DOHH2 (cell line): ENCODE data around the gene BRD2.

ENCODE experiments used
- H3F3A ChIP-seq: fragments of 200-600 bp; sonication (generic), shearing (Covaris generic); 2 replicates; pipeline ENCODE4 v1.6.0; 2016; ENCODE audit warnings: antibody characterized with exemption, mild to moderate bottlenecking; ENCODE audit not compliant: control insufficient read depth, insufficient read depth
- H3K27ac ChIP-seq: fragments of 200-600 bp; sonication (generic); 2 replicates; pipeline ENCODE4 v1.5.1; 2014; ENCODE audit warnings: low read depth, mild to moderate bottlenecking, low read length, moderate library complexity
- H3K27me3 ChIP-seq: fragments of 200-600 bp; sonication (generic); 2 replicates; pipeline ENCODE4 v1.6.1; 2014; ENCODE audit warnings: mild to moderate bottlenecking, low read length, mixed read lengths; ENCODE audit not compliant: control insufficient read depth
- H3K36me3 ChIP-seq: fragments of 200-600 bp; sonication (generic); 2 replicates; pipeline ENCODE4 v1.6.1; 2014; ENCODE audit warnings: mild to moderate bottlenecking, low read length, moderate library complexity, mixed read lengths; ENCODE audit not compliant: control insufficient read depth
- H3K4me1 ChIP-seq: fragments of 200-600 bp; sonication (generic); 2 replicates; pipeline ENCODE4 v1.6.1; 2014; ENCODE audit warnings: mild to moderate bottlenecking, low read length, mixed read lengths; ENCODE audit not compliant: control insufficient read depth
- H3K4me2 ChIP-seq: fragments of 200-600 bp; sonication (generic); 2 replicates; pipeline ENCODE4 v1.6.0; 2014; ENCODE audit warnings: mild to moderate bottlenecking, low read length, moderate library complexity
- H3K4me3 ChIP-seq: fragments of 200-600 bp; sonication (generic); 2 replicates; pipeline ENCODE4 v1.5.1; 2014; ENCODE audit warnings: mild to moderate bottlenecking, low read length, mixed read lengths
- H3K79me2 ChIP-seq: fragments of 200-600 bp; sonication (generic); 2 replicates; pipeline ENCODE4 v1.6.1; 2014; ENCODE audit warnings: mild to moderate bottlenecking, low read length, mixed read lengths; ENCODE audit not compliant: control insufficient read depth
- H3K9me2 ChIP-seq: fragments of 200-600 bp; sonication (generic); replicated peaks from 2 replicates; pipeline ENCODE4 v1.6.1; 2014; ENCODE audit warnings: mild to moderate bottlenecking, low read length, mixed read lengths; ENCODE audit not compliant: control insufficient read depth
- H3K9me3 ChIP-seq: fragments of 200-600 bp; sonication (generic); 2 replicates; pipeline ENCODE4 v1.6.1; 2014; ENCODE audit warnings: antibody characterized with exemption, low read length, mixed read lengths; ENCODE audit not compliant: control insufficient read depth, insufficient read depth
- H4K20me1 ChIP-seq: fragments of 200-600 bp; sonication (generic); 2 replicates; pipeline ENCODE4 v1.6.0; 2014; ENCODE audit warnings: low read depth, mild to moderate bottlenecking, antibody characterized with exemption, low read length, moderate library complexity; ENCODE audit not compliant: control insufficient read depth, insufficient read depth
- CTCF ChIP-seq: fragments of 200-600 bp; sonication (generic); IDR thresholded peaks from one replicate; pipeline ENCODE4 v1.5.1; 2014; ENCODE audit warnings: antibody characterized with exemption, mild to moderate bottlenecking, low read depth, low read length; ENCODE audit not compliant: poor library complexity, severe bottlenecking
- EZH2phosphoT487 ChIP-seq: fragments of 200-600 bp; sonication (generic); IDR thresholded peaks from 2 replicates; pipeline ENCODE4 v1.6.1; 2017; ENCODE audit warnings: borderline replicate concordance, mild to moderate bottlenecking, antibody characterized with exemption, low read length, moderate library complexity, mixed read lengths

BRD2 gene

GRCh38 chr6:32993363-32993973, 25.1 kb downstream of the BRD2 start:
- H3F3A ChIP-seq: no peaks in the 10 kb centered on the region
- H3K27me3 ChIP-seq: peaks cover 8% of the 10 kb centered on the region; the same call in 1 of the 2 replicates
- H3K27ac ChIP-seq: no peak overlapping the region
- H4K20me1 ChIP-seq: no peaks in the 10 kb centered on the region
- peaks cover under 1% of the 10 kb centered on the region; the same call in 1 of the 2 replicates for H3K4me1 ChIP-seq
- H3K4me3 ChIP-seq: no peak overlapping the region
- TF ChIP-seq CTCF: no peak
- TF ChIP-seq EZH2phosphoT487: no peak
- H3K79me2 ChIP-seq: no peaks in the 10 kb centered on the region
- H3K9me3 ChIP-seq: no peaks in the 10 kb centered on the region
- H3K36me3 ChIP-seq: no peaks in the 10 kb centered on the region
- no peaks in the 10 kb centered on the region for H3K9me2 ChIP-seq
- no peak overlapping the region for H3K4me2 ChIP-seq

- Histone ChIP-seq H3K79me2 (no peaks in the 10 kb centered on the region), H3K4me1 (peaks cover 7% of the 10 kb centered on the region), H3K9me3 (no peaks in the 10 kb centered on the region), H3K27me3 (peaks cover 8% of the 10 kb centered on the region; the same call in 1 of the 2 replicates), H3K36me3 (no peaks in the 10 kb centered on the region), H3K4me2 (no peak overlapping the region), H3K4me3 (no peak overlapping the region), H3K9me2 (no peaks in the 10 kb centered on the region), H4K20me1 (no peaks in the 10 kb centered on the region), H3F3A (no peaks in the 10 kb centered on the region; the same call in 1 of the 2 replicates), H3K27ac (no peak overlapping the region)
- TF ChIP-seq CTCF (no peak), EZH2phosphoT487 (no peak)
Observed at GRCh38 chr6:32995448-32995847, 27.1 kb downstream of the BRD2 start.

GRCh38 chr6:33000055-33000454, 31.7 kb downstream of the BRD2 start:
- no peaks in the 10 kb centered on the region for H4K20me1 ChIP-seq
- H3K36me3 ChIP-seq: no peaks in the 10 kb centered on the region
- H3K4me1 ChIP-seq: peaks cover 12% of the 10 kb centered on the region

More at GRCh38 chr6:33000055-33000454, 31.7 kb downstream of the BRD2 start:
- no peaks in the 10 kb centered on the region; the same call in 1 of the 2 replicates for H3F3A ChIP-seq
- peaks cover 8% of the 10 kb centered on the region; the same call in 1 of the 2 replicates for H3K27me3 ChIP-seq
- H3K27ac ChIP-seq: no peak overlapping the region
- H3K9me2 ChIP-seq: no peaks in the 10 kb centered on the region
- TF ChIP-seq EZH2phosphoT487: no peak
- peak; percentile 70 for TF ChIP-seq CTCF
- H3K4me3 ChIP-seq: peak overlapping the region; percentile 28
- peak overlapping the region; percentile 53 for H3K4me2 ChIP-seq
- H3K9me3 ChIP-seq: no peaks in the 10 kb centered on the region
- no peaks in the 10 kb centered on the region for H3K79me2 ChIP-seq
